ENCODE results near the gene ZNF668. TPM values are rescaled to one million over a fixed set of nuclear protein-coding genes. Genes with fewer than 3 reads are reported as not detected.
"Not testable (repeated sequence)": the region's sequence is repeated elsewhere in the genome, so short reads cannot be mapped to it uniquely, and the experiment has no call there.

The ZNF668 gene
- total RNA-seq, 2 donors from 2014 or later, result 16.4 to 30.5 TPM

DNA sequence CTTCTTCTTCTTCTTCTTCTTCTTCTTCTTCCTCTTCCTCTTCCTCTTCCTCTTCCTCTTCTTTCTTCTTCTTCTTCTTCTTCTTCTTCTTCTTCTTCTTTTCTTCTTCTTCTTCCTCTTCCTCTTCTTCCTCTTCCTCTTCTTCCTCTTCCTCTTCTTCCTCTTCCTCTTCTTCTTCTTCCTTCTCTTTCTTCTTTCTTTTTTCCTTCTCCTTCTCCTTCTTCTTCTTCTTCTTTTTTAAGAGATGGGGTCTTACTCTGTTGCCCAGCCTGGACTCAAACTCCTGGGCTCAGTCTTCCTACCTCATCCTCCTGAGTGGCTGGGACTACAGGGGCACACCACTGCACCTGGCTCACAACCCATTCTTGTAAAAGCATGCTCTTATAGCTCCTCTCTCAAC lies 60.7 kb downstream of the ZNF668 start:
- H3K4me1 Mint-ChIP-seq (ENCODE audit: low read depth in 2 of 2), result peaks cover 6 to 15% of the 10 kb centered on the region in 2 donors
- not testable (repeated sequence) for H3K9me3 Mint-ChIP-seq; H3K4me3 Mint-ChIP-seq; ATAC-seq; DNase-seq (ENCODE audit: low spot score); H3K36me3 Mint-ChIP-seq
- H3K27me3 Mint-ChIP-seq, result peaks cover 39 to 41% of the 10 kb centered on the region in 2 donors
- peak overlapping the region in 1 of 2 donors; percentile 32 for H3K27ac Mint-ChIP-seq

DNA sequence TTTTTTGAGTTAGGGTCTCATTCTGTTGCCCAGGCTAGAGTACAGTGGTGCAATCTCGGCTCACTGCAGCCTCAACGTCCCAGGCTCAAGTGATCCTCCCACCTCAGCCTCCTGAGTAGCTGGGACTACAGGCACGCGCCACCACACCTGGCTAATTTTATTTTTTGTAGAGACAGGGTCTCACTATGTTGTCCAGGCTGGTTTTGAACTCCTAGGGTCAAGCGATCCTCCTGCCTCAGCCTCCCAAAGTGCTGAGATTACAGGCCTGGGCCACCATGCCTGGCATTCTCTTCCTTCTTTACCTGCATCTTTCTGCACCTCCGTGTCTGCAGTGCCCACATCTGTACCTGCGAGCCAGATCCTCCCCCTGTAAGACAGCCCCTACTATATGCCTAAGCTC lies 62.2 kb downstream of the ZNF668 start:
- H3K4me3 Mint-ChIP-seq, result peak overlapping the region; percentile 45
- H3K4me1 Mint-ChIP-seq (ENCODE audit: low read depth in 2 of 2), result peaks cover 6 to 15% of the 10 kb centered on the region in 2 donors
- peak overlapping the region in 1 of 2 donors; percentile 54 for H3K27ac Mint-ChIP-seq
- ATAC-seq; H3K9me3 Mint-ChIP-seq; H3K36me3 Mint-ChIP-seq; DNase-seq (ENCODE audit: low spot score): not testable (repeated sequence)
- peaks cover 39 to 41% of the 10 kb centered on the region in 2 donors for H3K27me3 Mint-ChIP-seq

Other genes with a start within 250 kb of the ZNF668 start
- 10 to 100 TPM; 35.3 to 65.0 TPM for gene BCL7C, start 180.2 kb downstream of the ZNF668 start, total RNA-seq
- under 1 TPM; 0.17 to 0.36 TPM for gene CTF1, start 177.6 kb downstream of the ZNF668 start, total RNA-seq
- gene FBXL19, start 150.7 kb downstream of the ZNF668 start, total RNA-seq, result 10 to 100 TPM; 22.8 to 42.0 TPM
- gene ORAI3, start 125.2 kb downstream of the ZNF668 start, total RNA-seq, result 10 to 100 TPM in 1 of 2 donors, 1 to 10 TPM in 1; 7.4 to 16.8 TPM
- 10 to 100 TPM; 27.5 to 40.0 TPM for gene SETD1A, start 116.5 kb downstream of the ZNF668 start, total RNA-seq
- 1 to 10 TPM; 2.3 to 5.3 TPM for gene HSD3B7, start 89.0 kb downstream of the ZNF668 start, total RNA-seq
- under 1 TPM; 0.05 to 0.50 TPM for gene STX1B, start 63.6 kb downstream of the ZNF668 start, total RNA-seq
- gene STX4, start 40.7 kb downstream of the ZNF668 start, total RNA-seq, result 10 to 100 TPM; 85.1 to 92.0 TPM
- 10 to 100 TPM; 25.8 to 26.3 TPM for gene ZNF646, start 182 bp upstream of the ZNF668 start, total RNA-seq
- 1 to 10 TPM; 4.1 to 5.1 TPM for gene PRSS53, start 14.7 kb upstream of the ZNF668 start, total RNA-seq
- 10 to 100 TPM; 65.2 to 84.6 TPM for gene VKORC1, start 20.6 kb upstream of the ZNF668 start, total RNA-seq
- 10 to 100 TPM; 42.7 to 43.1 TPM for gene BCKDK, start 34.1 kb upstream of the ZNF668 start, total RNA-seq
- gene KAT8, start 43.4 kb upstream of the ZNF668 start, total RNA-seq, result 10 to 100 TPM; 39.5 to 67.3 TPM
- gene PRSS8, start 61.5 kb upstream of the ZNF668 start, total RNA-seq, result not detected
- gene PRSS36, start 75.8 kb upstream of the ZNF668 start, total RNA-seq, result 1 to 10 TPM in 1 of 2 donors, not detected in 1; 1.5 TPM
- 100 to 1,000 TPM; 625 to 840 TPM for gene FUS, start 105.9 kb upstream of the ZNF668 start, total RNA-seq
- 10 to 100 TPM; 23.1 to 29.8 TPM for gene PYCARD, start 128.5 kb upstream of the ZNF668 start, total RNA-seq
- under 1 TPM in 1 of 2 donors, not detected in 1; 0.06 TPM for gene TRIM72, start 139.9 kb upstream of the ZNF668 start, total RNA-seq
- not detected for gene PYDC1, start 142.9 kb upstream of the ZNF668 start, total RNA-seq
- 10 to 100 TPM; 63.9 to 77.8 TPM for gene ITGAM, start 185.7 kb upstream of the ZNF668 start, total RNA-seq